HepG2 (cell line): ENCODE data around the gene COMMD7. TPM values are rescaled to one million over a fixed set of nuclear protein-coding genes. Genes with fewer than 3 reads are reported as not detected.

ENCODE experiments used
- ERF ChIP-seq: IDR thresholded peaks from 2 replicates; pipeline ENCODE4 v1.6.1; 2018; ENCODE audit warnings: missing biosample characterization, missing genetic modification reagents
- HES4 ChIP-seq: sonication (generic); formaldehyde crosslinking; IDR thresholded peaks from 2 replicates; pipeline ENCODE4 v1.9.0; 2021; ENCODE audit warnings: mild to moderate bottlenecking, missing genetic modification reagents, borderline replicate concordance
- HOXA7 ChIP-seq: sonication (generic); formaldehyde crosslinking; IDR thresholded peaks from 2 replicates; pipeline ENCODE4 v1.8.1; 2022; ENCODE audit warnings: mild to moderate bottlenecking, missing genetic modification reagents, moderate library complexity
- MEIS2 ChIP-seq: sonication (generic); formaldehyde crosslinking; IDR thresholded peaks from 2 replicates; pipeline ENCODE4 v1.9.0; 2021; ENCODE audit warnings: mild to moderate bottlenecking, missing genetic modification reagents
- PCBP1 ChIP-seq: fragments of 200-400 bp; formaldehyde crosslinking; IDR thresholded peaks from 2 replicates; pipeline ENCODE4 v1.6.1; 2017; ENCODE audit warnings: mild to moderate bottlenecking, low read depth, low read length, borderline replicate concordance
- PITX1 ChIP-seq: sonication (generic); formaldehyde crosslinking; IDR thresholded peaks from 2 replicates; pipeline ENCODE4 v1.5.1; 2020; ENCODE audit warnings: mild to moderate bottlenecking, missing genetic modification reagents
- RXRB ChIP-seq: IDR thresholded peaks from 2 replicates; pipeline ENCODE4 v1.6.1; 2016; ENCODE audit warnings: borderline replicate concordance, missing genetic modification reagents, missing compliant biosample characterization
- SIN3B ChIP-seq: fragments of 150-350 bp; IDR thresholded peaks from 2 replicates; pipeline ENCODE4 v1.6.1; 2014; ENCODE audit warnings: low read length
- SOX5 ChIP-seq: IDR thresholded peaks from 2 replicates; pipeline ENCODE4 v1.6.1; 2016; ENCODE audit warnings: borderline replicate concordance
- SP140L ChIP-seq: sonication (generic); formaldehyde crosslinking; IDR thresholded peaks from 2 replicates; pipeline ENCODE4 v1.4.0; 2020; ENCODE audit warnings: missing genetic modification reagents, borderline replicate concordance
- TAF1 ChIP-seq: sonication (generic); formaldehyde crosslinking; IDR thresholded peaks from 2 replicates; pipeline ENCODE4 v1.4.0; 2020; ENCODE audit warnings: missing genetic modification reagents
- U2AF1 ChIP-seq: fragments of 200-400 bp; formaldehyde crosslinking; optimal IDR thresholded peaks from 2 replicates; pipeline ENCODE3; 2017; ENCODE audit warnings: mild to moderate bottlenecking, low read depth, low read length
- ZFYVE20 ChIP-seq: sonication (generic); formaldehyde crosslinking; IDR thresholded peaks from 2 replicates; pipeline ENCODE4 v1.8.0; 2023; ENCODE audit warnings: low read depth, mild to moderate bottlenecking, moderate library complexity, missing genetic modification reagents, borderline replicate concordance
- ZNF546 ChIP-seq: sonication (generic); formaldehyde crosslinking; conservative IDR thresholded peaks from 2 replicates; pipeline ENCODE4 v1.8.1; 2023; ENCODE audit warnings: mild to moderate bottlenecking, missing genetic modification reagents
- ZNF597 ChIP-seq: sonication (generic); formaldehyde crosslinking; IDR thresholded peaks from 2 replicates; pipeline ENCODE4 v1.5.0; 2020; ENCODE audit warnings: missing genetic modification reagents
- ZNF749 ChIP-seq: sonication (generic); formaldehyde crosslinking; IDR thresholded peaks from 2 replicates; pipeline ENCODE4 v1.8.0; 2022; ENCODE audit warnings: mild to moderate bottlenecking, missing genetic modification reagents, moderate library complexity, borderline replicate concordance
- ZSCAN25 ChIP-seq: sonication (generic); formaldehyde crosslinking; IDR thresholded peaks from 2 replicates; pipeline ENCODE4 v1.8.0; 2022; ENCODE audit warnings: mild to moderate bottlenecking, missing genetic modification reagents
- polyA plus RNA-seq, 8 experiments: library from polyadenylated mRNA; depleted of rRNA in 3 of 8; stranded (reverse) in 7 of 8; unstranded in 1 of 8; fragments of >200 nt; fragmentation: Illumina TruSeq in 4 of 8; extraction: Trizol in 4 of 8; gene quantifications; 2 replicates each; pipeline versions ENCODE4 v1.2.1 to v1.2.3, GENCODE V29; 2011 to 2016; ENCODE audit warnings: low read depth in 4 of 8, missing spikeins in 1 of 8, mixed read lengths in 1 of 8; ENCODE audit not compliant: insufficient read depth in 1 of 8
- total RNA-seq, 5 experiments: library from RNA; depleted of rRNA; stranded (reverse); fragments of >200 nt; fragmentation: Illumina TruSeq; extraction: Trizol; gene quantifications; 2 replicates each; pipeline ENCODE4 v1.2.3, GENCODE V29; 2016; ENCODE audit warnings: low read depth in 1 of 5
- TF ChIP-seq, protein P1 (sequence below): sonication (generic); formaldehyde crosslinking; IDR thresholded peaks from 2 replicates; pipeline ENCODE4 v1.4.0; 2020; ENCODE audit warnings: missing genetic modification reagents
- TF ChIP-seq, protein P2 (sequence below): sonication (generic); formaldehyde crosslinking; IDR thresholded peaks from 2 replicates; pipeline ENCODE4 v1.8.0; 2022; ENCODE audit warnings: missing genetic modification reagents, mild to moderate bottlenecking, moderate library complexity, borderline replicate concordance
- TF ChIP-seq, protein P3 (sequence below): sonication (generic); formaldehyde crosslinking; IDR thresholded peaks from 2 replicates; pipeline ENCODE4 v1.4.0; 2020; ENCODE audit warnings: mild to moderate bottlenecking, missing genetic modification reagents

Gene COMMD7
- total and polyA plus RNA-seq, 2 of the 13 experiments (the other 11 are each of a cell fraction or from before 2014, with no cell fraction given) = 42.1 to 53.3 TPM

DNA sequence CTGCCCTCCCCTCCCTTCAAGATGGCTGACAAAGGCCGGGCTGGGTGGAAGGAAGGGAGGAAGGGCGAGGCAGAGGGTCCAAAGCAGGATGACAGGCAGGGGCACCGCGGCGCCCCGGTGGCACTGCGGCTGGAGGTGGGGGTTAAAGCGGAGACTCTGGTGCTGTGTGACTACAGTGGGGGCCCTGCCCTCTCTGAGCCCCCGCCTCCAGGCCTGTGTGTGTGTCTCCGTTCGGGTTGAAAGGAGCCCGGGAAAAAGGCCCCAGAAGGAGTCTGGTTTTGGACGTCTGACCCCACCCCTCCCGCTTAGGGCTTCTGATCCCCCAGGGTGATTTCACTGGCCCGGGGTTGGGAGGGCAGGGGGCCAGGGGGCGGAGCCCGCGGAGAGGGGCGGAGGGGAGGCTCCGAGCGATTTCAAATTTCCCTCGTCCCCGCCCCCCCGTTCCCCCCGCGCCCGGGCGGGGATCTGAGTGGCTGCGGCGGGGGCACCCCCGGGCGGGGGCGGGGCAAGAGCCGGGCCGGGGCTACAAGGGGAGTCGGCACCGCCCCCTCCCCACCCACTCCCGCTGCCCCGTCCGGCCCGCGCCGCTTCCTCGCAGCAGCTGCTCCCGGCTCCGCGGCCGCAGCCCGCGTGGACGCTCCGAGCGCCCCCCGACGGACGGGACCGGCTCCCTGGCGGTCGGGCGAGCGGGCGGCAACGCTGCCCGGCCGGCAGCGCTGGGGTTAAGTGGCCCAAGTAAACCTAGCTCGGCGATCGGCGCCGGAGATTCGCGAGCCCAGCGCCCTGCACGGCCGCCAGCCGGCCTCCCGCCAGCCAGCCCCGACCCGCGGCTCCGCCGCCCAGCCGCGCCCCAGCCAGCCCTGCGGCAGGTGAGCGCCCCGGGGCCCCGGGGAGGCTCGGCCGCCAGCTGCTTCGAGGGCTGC is 18.8 kb upstream of the COMMD7 start, which contains the start of gene DNMT3B (continued):
- TF ChIP-seq HOXA7 (CRISPR knock-in tag) (no peak), HES4 (peak; percentile 95), ZNF749 (CRISPR knock-in tag) (no peak), ZNF597 (CRISPR knock-in tag) (0 out of 2 replicates have a peak, but pooled peaks have one; percentile 76), ZNF546 (peak; percentile 86), ZFYVE20 (CRISPR knock-in tag) (0 out of 2 replicates have a peak, but pooled peaks have one; percentile 46), SIN3B (0 out of 2 replicates have a peak, but pooled peaks have one; percentile 28), PCBP1 (peak; percentile 98), U2AF1 (peak; percentile 44), SOX5 (CRISPR knock-in tag) (no peak), ERF (CRISPR knock-in tag) (peak; percentile 14; the same call in 1 of the 2 replicates), PITX1 (CRISPR knock-in tag) (peak; percentile 51; the same call in 1 of the 2 replicates), ZSCAN25 (CRISPR knock-in tag) (peak; percentile 52; the same call in 1 of the 2 replicates), TAF1 (CRISPR knock-in tag) (0 out of 2 replicates have a peak, but pooled peaks have one; percentile 15), SP140L (no peak), MEIS2 (CRISPR knock-in tag) (peak; percentile 70; the same call in 1 of the 2 replicates), RXRB (CRISPR knock-in tag) (peak; percentile 7; the same call in 1 of the 2 replicates)
- TF ChIP-seq, protein P1, sequence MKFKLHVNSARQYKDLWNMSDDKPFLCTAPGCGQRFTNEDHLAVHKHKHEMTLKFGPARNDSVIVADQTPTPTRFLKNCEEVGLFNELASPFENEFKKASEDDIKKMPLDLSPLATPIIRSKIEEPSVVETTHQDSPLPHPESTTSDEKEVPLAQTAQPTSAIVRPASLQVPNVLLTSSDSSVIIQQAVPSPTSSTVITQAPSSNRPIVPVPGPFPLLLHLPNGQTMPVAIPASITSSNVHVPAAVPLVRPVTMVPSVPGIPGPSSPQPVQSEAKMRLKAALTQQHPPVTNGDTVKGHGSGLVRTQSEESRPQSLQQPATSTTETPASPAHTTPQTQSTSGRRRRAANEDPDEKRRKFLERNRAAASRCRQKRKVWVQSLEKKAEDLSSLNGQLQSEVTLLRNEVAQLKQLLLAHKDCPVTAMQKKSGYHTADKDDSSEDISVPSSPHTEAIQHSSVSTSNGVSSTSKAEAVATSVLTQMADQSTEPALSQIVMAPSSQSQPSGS (CRISPR knock-in tag) = no peak
- TF ChIP-seq, protein P2, sequence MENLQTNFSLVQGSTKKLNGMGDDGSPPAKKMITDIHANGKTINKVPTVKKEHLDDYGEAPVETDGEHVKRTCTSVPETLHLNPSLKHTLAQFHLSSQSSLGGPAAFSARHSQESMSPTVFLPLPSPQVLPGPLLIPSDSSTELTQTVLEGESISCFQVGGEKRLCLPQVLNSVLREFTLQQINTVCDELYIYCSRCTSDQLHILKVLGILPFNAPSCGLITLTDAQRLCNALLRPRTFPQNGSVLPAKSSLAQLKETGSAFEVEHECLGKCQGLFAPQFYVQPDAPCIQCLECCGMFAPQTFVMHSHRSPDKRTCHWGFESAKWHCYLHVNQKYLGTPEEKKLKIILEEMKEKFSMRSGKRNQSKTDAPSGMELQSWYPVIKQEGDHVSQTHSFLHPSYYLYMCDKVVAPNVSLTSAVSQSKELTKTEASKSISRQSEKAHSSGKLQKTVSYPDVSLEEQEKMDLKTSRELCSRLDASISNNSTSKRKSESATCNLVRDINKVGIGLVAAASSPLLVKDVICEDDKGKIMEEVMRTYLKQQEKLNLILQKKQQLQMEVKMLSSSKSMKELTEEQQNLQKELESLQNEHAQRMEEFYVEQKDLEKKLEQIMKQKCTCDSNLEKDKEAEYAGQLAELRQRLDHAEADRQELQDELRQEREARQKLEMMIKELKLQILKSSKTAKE = no peak; the same call in 1 of the 2 replicates
- TF ChIP-seq, protein P3, sequence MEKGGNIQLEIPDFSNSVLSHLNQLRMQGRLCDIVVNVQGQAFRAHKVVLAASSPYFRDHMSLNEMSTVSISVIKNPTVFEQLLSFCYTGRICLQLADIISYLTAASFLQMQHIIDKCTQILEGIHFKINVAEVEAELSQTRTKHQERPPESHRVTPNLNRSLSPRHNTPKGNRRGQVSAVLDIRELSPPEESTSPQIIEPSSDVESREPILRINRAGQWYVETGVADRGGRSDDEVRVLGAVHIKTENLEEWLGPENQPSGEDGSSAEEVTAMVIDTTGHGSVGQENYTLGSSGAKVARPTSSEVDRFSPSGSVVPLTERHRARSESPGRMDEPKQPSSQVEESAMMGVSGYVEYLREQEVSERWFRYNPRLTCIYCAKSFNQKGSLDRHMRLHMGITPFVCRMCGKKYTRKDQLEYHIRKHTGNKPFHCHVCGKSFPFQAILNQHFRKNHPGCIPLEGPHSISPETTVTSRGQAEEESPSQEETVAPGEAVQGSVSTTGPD (CRISPR knock-in tag) = no peak
